B cell (primary cell): ENCODE results near the gene LIN7B. TPM values are rescaled to one million over a fixed set of nuclear protein-coding genes. Genes with fewer than 3 reads are reported as not detected.

Experiments
- ATAC-seq: fragments of 200-7000 bp; cut with Tn5 transposase; one replicate; pipeline ENCODE4 v1.10.0; 2021; ENCODE audit warnings: low read depth, mild to moderate bottlenecking, moderate number of reproducible peaks, moderate library complexity
- CTCF ChIA-PET: fragments of 350-600 bp; sonication (Branson Sonifier 250); formaldehyde crosslinking; loops from one replicate; lab custom pipeline; 2021; ENCODE audit warnings: antibody characterized with exemption, inconsistent platforms; lab: Charles Lee
- POLR2A ChIA-PET: fragments of 350-600 bp; sonication (Branson Sonifier 250); formaldehyde crosslinking; loops from one replicate; lab custom pipeline; 2021; ENCODE audit warnings: antibody characterized with exemption; lab: Charles Lee
- DNase-seq: peaks from one replicate; pipeline ENCODE4 v3.0.0; 2013
- H2AFZ ChIP-seq: 2 replicates; pipeline ENCODE4 v1.6.1; 2012; ENCODE audit warnings: mild to moderate bottlenecking, low read depth, low read length; ENCODE audit not compliant: insufficient read depth, poor library complexity, severe bottlenecking
- H3K27ac ChIP-seq, 2 donors: 1 replicate in 1 of 2; 2 replicates in 1 of 2; pipeline ENCODE4 v1.5.1; 2012 to 2013; ENCODE audit warnings: low read length in 2 of 2, mild to moderate bottlenecking in 2 of 2, moderate library complexity in 1 of 2
- H3K27me3 ChIP-seq, 4 experiments: fragments of 200-600 bp in 1 of 4; sonication (generic) in 1 of 4; replicated peaks in 1 of 4; 1 replicate in 2 of 4; 2 replicates in 2 of 4; pipeline versions ENCODE4 v1.6.1 to v1.7.0; 2013 to 2016; ENCODE audit warnings: low read length in 3 of 4, mild to moderate bottlenecking in 2 of 4, mixed read lengths in 1 of 4, moderate library complexity in 1 of 4; ENCODE audit not compliant: insufficient read depth in 4 of 4, control insufficient read depth in 3 of 4; ENCODE audit errors: control extremely low read depth in 1 of 4
- H3K36me3 ChIP-seq, 2 experiments: replicated peaks in 1 of 2; 1 replicate in 1 of 2; 2 replicates in 1 of 2; pipeline versions ENCODE4 v1.6.1 to v1.7.1; 2013; ENCODE audit warnings: low read length in 1 of 2; ENCODE audit not compliant: insufficient read depth in 2 of 2, control insufficient read depth in 1 of 2; ENCODE audit errors: control extremely low read depth in 1 of 2, extremely low read depth in 1 of 2
- H3K4me1 ChIP-seq, 2 donors: fragments of 200-600 bp in 1 of 2; sonication (generic) in 1 of 2; 1 replicate in 1 of 2; 2 replicates in 1 of 2; pipeline versions ENCODE4 v1.5.1 to v1.6.1; 2013 to 2017; ENCODE audit warnings: low read length in 2 of 2; ENCODE audit not compliant: control insufficient read depth in 2 of 2, insufficient read depth in 2 of 2
- H3K4me2 ChIP-seq: replicated peaks from 2 replicates; pipeline ENCODE3; 2012; ENCODE audit warnings: mild to moderate bottlenecking, low read depth, low read length; ENCODE audit not compliant: poor library complexity, severe bottlenecking
- H3K4me3 ChIP-seq, 5 experiments: fragments of 200-600 bp in 1 of 5; sonication (generic) in 1 of 5; 1 replicate in 3 of 5; 2 replicates in 2 of 5; pipeline versions ENCODE4 v1.5.1 to v1.7.0; 2011 to 2016; ENCODE audit warnings: low read length in 4 of 5, mild to moderate bottlenecking in 4 of 5, low read depth in 2 of 5, control low read depth in 1 of 5, moderate library complexity in 1 of 5; ENCODE audit not compliant: insufficient read depth in 1 of 5; ENCODE audit errors: control extremely low read depth in 1 of 5, extremely low read depth in 1 of 5
- H3K79me2 ChIP-seq: fragments of 200-600 bp; sonication (generic); one replicate; pipeline ENCODE4 v1.6.0; 2016; ENCODE audit warnings: low read length; ENCODE audit not compliant: control insufficient read depth, insufficient read depth
- H3K9ac ChIP-seq: fragments of 200-600 bp; sonication (generic); 2 replicates; pipeline ENCODE4 v1.6.1; 2017; ENCODE audit warnings: mild to moderate bottlenecking, low read length, moderate library complexity
- H3K9me3 ChIP-seq, 3 donors: one replicate each; pipeline versions ENCODE4 v1.6.1 to v1.7.1; 2013; ENCODE audit warnings: low read length in 2 of 3; ENCODE audit not compliant: control insufficient read depth in 2 of 3, insufficient read depth in 1 of 3; ENCODE audit errors: control extremely low read depth in 1 of 3
- H4K20me1 ChIP-seq: 2 replicates; pipeline ENCODE4 v1.6.0; 2012; ENCODE audit warnings: mild to moderate bottlenecking, low read length; ENCODE audit not compliant: insufficient read depth, control insufficient read depth, poor library complexity, severe bottlenecking
- H3K27ac Mint-ChIP-seq: one replicate; pipeline ENCODE4 v1.8.0; 2021; ENCODE audit warnings: mixed read lengths
- H3K27me3 Mint-ChIP-seq: one replicate; pipeline ENCODE4 v1.8.0; 2021; ENCODE audit warnings: mixed read lengths
- H3K4me1 Mint-ChIP-seq: one replicate; pipeline ENCODE4 v1.8.0; 2021; ENCODE audit warnings: mixed read lengths
- H3K4me3 Mint-ChIP-seq: one replicate; pipeline ENCODE4 v1.8.0; 2021; ENCODE audit warnings: mixed read lengths
- H3K9me3 Mint-ChIP-seq: one replicate; pipeline ENCODE4 v1.8.0; 2022; ENCODE audit warnings: mixed read lengths; ENCODE audit not compliant: insufficient read depth
- CTCF ChIP-seq: fragments of 200-600 bp; IDR thresholded peaks from one replicate; pipeline ENCODE4 v1.8.0; 2022; ENCODE audit warnings: antibody characterized with exemption, mild to moderate bottlenecking
- EZH2 ChIP-seq: IDR thresholded peaks from 2 replicates; pipeline ENCODE4 v1.6.1; 2012; ENCODE audit warnings: borderline replicate concordance, low read depth, mild to moderate bottlenecking, moderate library complexity, low read length; ENCODE audit not compliant: insufficient read depth, poor library complexity, severe bottlenecking
- WGBS: methylation state at CpG from one replicate; pipeline ENCODE4 v1.1.5; 2013; ENCODE audit warnings: missing lambda C conversion rate; ENCODE audit not compliant: insufficient coverage; 5-methylcytosine and 5-hydroxymethylcytosine counted together
- intact Hi-C: fragments of 100-400 bp; cut with micrococcal nuclease; formaldehyde crosslinking; loops from one replicate; pipeline ENCODE4 v1.10.0; 2022
- polyA plus RNA-seq: library from polyadenylated mRNA; depleted of rRNA; stranded (reverse); fragments of >200 nt; gene quantifications from 2 replicates; pipeline ENCODE4 v1.2.3, GENCODE V29; 2012
- total RNA-seq, 2 donors: library from RNA; stranded (reverse); fragments of 120-200 nt in 1 of 2; gene quantifications; 1 replicate in 1 of 2; 2 replicates in 1 of 2; pipeline versions ENCODE4 v1.2.3 to v1.2.4, GENCODE V29; 2013 to 2022

LIN7B gene
- total and polyA plus RNA-seq, 2 donors (not counting 1 experiment from before 2014, with no cell fraction given): 7.4 to 12.4 TPM

- peak overlapping the region in 4 of 5 experiments; percentile 57 to 76 (median 61) for H3K4me3 ChIP-seq
- H3K36me3 ChIP-seq: no peaks in the 10 kb centered on the region
- peak; percentile 48 for ATAC-seq
- H3K27me3 ChIP-seq: peaks cover 0 to 77% (median 37%) of the 10 kb centered on the region in 4 experiments
- WGBS: 3% methylated on average over 43 of the region's 75 CpGs
- peak overlapping the region; percentile 74 for H2AFZ ChIP-seq
- Mint-ChIP-seq H3K4me1 (peaks cover 42% of the 10 kb centered on the region), H3K4me3 (peak overlapping the region; percentile 89), H3K9me3 (no peaks in the 10 kb centered on the region), H3K27me3 (peaks cover 64% of the 10 kb centered on the region), H3K27ac (peak overlapping the region; percentile 37)
- TF ChIP-seq CTCF: no peak
- no peak for TF ChIP-seq EZH2
- H4K20me1 ChIP-seq: no peaks in the 10 kb centered on the region
- intact Hi-C loops: no loop called here
- peaks cover 44 to 48% of the 10 kb centered on the region in 2 donors for H3K4me1 ChIP-seq
- no peak overlapping the region for H3K27ac ChIP-seq
- ChIA-PET POLR2A (interaction anchor here (1.0 to 1.1 kb wide), 2 partner anchors 131 to 254 kb away, joined by 3 to 5 read pairs; no protein-coding TSS in a partner anchor), CTCF (interaction anchor here (1.3 to 1.4 kb wide), 2 partner anchors 36 to 44 kb away, joined by 3 to 4 read pairs; partner anchors contain the start of gene LIN7B)
- DNase-seq: peak; percentile 65
- H3K79me2 ChIP-seq: no peaks in the 10 kb centered on the region
- peaks cover 0 to 67% (median 7%) of the 10 kb centered on the region in 3 donors for H3K9me3 ChIP-seq
- peak overlapping the region; percentile 97 for H3K4me2 ChIP-seq
- peak overlapping the region; percentile 78 for H3K9ac ChIP-seq
These were observed 36.2 kb downstream of the LIN7B start for GRCh38 chr19:49150106-49150943.

GRCh38 chr19:49150944-49151243, 36.7 kb downstream of the LIN7B start:
- peak overlapping the region; percentile 97 for H3K4me2 ChIP-seq
- H3K4me3 Mint-ChIP-seq: peak overlapping the region; percentile 89
- H3K27me3 Mint-ChIP-seq: peaks cover 64% of the 10 kb centered on the region
- H3K27ac Mint-ChIP-seq: no peak overlapping the region
- peaks cover 40 to 44% of the 10 kb centered on the region in 2 donors for H3K4me1 ChIP-seq
- no peaks in the 10 kb centered on the region for H3K79me2 ChIP-seq
- ChIA-PET CTCF (interaction anchor here (0.7 to 1.7 kb wide), 4 partner anchors 36 to 190 kb away, joined by 3 to 4 read pairs (median 4); partner anchors contain the start of gene LIN7B), POLR2A (interaction anchor here (1.1 kb wide), 1 partner anchor 131 kb away, joined by 5 read pairs; no protein-coding TSS in a partner anchor)
- peaks cover 0 to 77% (median 34%) of the 10 kb centered on the region in 4 experiments for H3K27me3 ChIP-seq
- WGBS: 7% methylated on average over 6 of the region's 16 CpGs
- peak overlapping the region in 4 of 5 experiments; percentile 57 to 76 (median 61) for H3K4me3 ChIP-seq
- no peaks in the 10 kb centered on the region for H3K9me3 Mint-ChIP-seq
- peaks cover 39% of the 10 kb centered on the region for H3K4me1 Mint-ChIP-seq
- no peaks in the 10 kb centered on the region for H4K20me1 ChIP-seq
- ATAC-seq (no peak), DNase-seq (no peak)
- TF ChIP-seq EZH2 (no peak), CTCF (no peak)
- peak overlapping the region; percentile 74 for H2AFZ ChIP-seq
- H3K9me3 ChIP-seq: peaks cover 0 to 64% (median 7%) of the 10 kb centered on the region in 3 donors
- no peak overlapping the region for H3K27ac ChIP-seq
- no peaks in the 10 kb centered on the region for H3K36me3 ChIP-seq
- intact Hi-C loops: no loop called here
- H3K9ac ChIP-seq: peak overlapping the region; percentile 78
